ENCODE data around the gene NAP1L5.

- TF ChIP-seq, protein P1, sequence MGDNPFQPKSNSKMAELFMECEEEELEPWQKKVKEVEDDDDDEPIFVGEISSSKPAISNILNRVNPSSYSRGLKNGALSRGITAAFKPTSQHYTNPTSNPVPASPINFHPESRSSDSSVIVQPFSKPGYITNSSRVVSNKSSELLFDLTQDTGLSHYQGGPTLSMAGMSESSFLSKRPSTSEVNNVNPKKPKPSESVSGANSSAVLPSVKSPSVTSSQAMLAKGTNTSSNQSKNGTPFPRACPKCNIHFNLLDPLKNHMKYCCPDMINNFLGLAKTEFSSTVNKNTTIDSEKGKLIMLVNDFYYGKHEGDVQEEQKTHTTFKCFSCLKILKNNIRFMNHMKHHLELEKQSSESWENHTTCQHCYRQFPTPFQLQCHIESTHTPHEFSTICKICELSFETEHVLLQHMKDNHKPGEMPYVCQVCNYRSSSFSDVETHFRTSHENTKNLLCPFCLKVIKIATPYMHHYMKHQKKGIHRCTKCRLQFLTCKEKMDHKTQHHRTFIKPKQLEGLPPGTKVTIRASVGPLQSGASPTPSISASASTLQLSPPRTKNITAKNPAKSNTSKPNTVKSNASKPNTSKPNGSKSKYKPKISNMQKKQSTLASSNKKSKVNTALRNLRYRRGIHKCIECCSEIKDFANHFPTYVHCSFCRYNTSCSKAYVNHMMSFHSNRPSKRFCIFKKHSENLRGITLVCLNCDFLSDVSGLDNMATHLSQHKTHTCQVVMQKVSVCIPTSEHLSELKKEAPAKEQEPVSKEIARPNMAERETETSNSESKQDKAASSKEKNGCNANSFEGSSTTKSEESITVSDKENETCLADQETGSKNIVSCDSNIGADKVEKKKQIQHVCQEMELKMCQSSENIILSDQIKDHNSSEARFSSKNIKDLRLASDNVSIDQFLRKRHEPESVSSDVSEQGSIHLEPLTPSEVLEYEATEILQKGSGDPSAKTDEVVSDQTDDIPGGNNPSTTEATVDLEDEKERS (tag by site-specific recombination; IDR thresholded peaks at IDR 0.05), result no peak
- TF ChIP-seq ZNF211 (tag by site-specific recombination; IDR thresholded peaks at IDR 0.05; ENCODE audit: low read depth) (no peak), ZNF571 (tag by site-specific recombination; IDR thresholded peaks at IDR 0.05) (no peak), PRDM10 (tag by site-specific recombination; IDR thresholded peaks at IDR 0.05) (no peak), ZNF48 (tag by site-specific recombination; IDR thresholded peaks at IDR 0.05) (no peak)
Measured at GRCh38 chr4:88705223-88705622, 7.6 kb upstream of the NAP1L5 start.
